HG03135 (cell line): ENCODE measurements around the gene ZNRF3.
"Not testable (repeated sequence)": the region's sequence is repeated elsewhere in the genome, so short reads cannot be mapped to it uniquely, and the experiment has no call there.

Experiments used
- ATAC-seq: cut with Tn5 transposase; IDR thresholded peaks from one replicate; pipeline ENCODE4 v1.9.1; 2021; ENCODE audit warnings: mild to moderate bottlenecking, moderate library complexity; ENCODE audit not compliant: unreplicated experiment

ZNRF3 gene

GRCh38 chr22:29000641-29001040 is 117.3 kb downstream of the ZNRF3 start:
- no peak for ATAC-seq

GRCh38 chr22:29002603-29003002 is 119.2 kb downstream of the ZNRF3 start:
- ATAC-seq = no peak

- no peak for ATAC-seq
Observed at GRCh38 chr22:29003552-29003951, 120.2 kb downstream of the ZNRF3 start.

- no peak for ATAC-seq
Observed at GRCh38 chr22:29003975-29004646, 120.7 kb downstream of the ZNRF3 start.

GRCh38 chr22:29004647-29005371 is 121.4 kb downstream of the ZNRF3 start:
- ATAC-seq = no peak

GRCh38 chr22:29005754-29006153 is 122.4 kb downstream of the ZNRF3 start:
- not testable (repeated sequence) for ATAC-seq

GRCh38 chr22:29006346-29006745 is 123.0 kb downstream of the ZNRF3 start:
- no peak for ATAC-seq

- ATAC-seq = no peak
Observed at GRCh38 chr22:29009148-29009547, 125.8 kb downstream of the ZNRF3 start.

- ATAC-seq = no peak
Observed at GRCh38 chr22:29011240-29012100, 128.1 kb downstream of the ZNRF3 start.

GRCh38 chr22:29012101-29012433 is 128.7 kb downstream of the ZNRF3 start:
- ATAC-seq = no peak

GRCh38 chr22:29012952-29013351 is 129.6 kb downstream of the ZNRF3 start:
- no peak for ATAC-seq

- ATAC-seq = no peak
Observed at GRCh38 chr22:29014293-29014692, 130.9 kb downstream of the ZNRF3 start.

GRCh38 chr22:29014773-29015172 is 131.4 kb downstream of the ZNRF3 start:
- no peak for ATAC-seq

GRCh38 chr22:29016067-29016938 is 132.9 kb downstream of the ZNRF3 start:
- no peak for ATAC-seq

GRCh38 chr22:29018293-29019189 is 135.2 kb downstream of the ZNRF3 start:
- no peak for ATAC-seq

GRCh38 chr22:29022101-29022817 is 138.9 kb downstream of the ZNRF3 start:
- ATAC-seq = no peak

- no peak for ATAC-seq
Observed at GRCh38 chr22:29023172-29023796, 139.9 kb downstream of the ZNRF3 start.

GRCh38 chr22:29026579-29026978 is 143.2 kb downstream of the ZNRF3 start:
- no peak for ATAC-seq

GRCh38 chr22:29028468-29028867 is 145.1 kb downstream of the ZNRF3 start:
- no peak for ATAC-seq
